Fibroblast of the conjunctiva (primary cell): Measurements from ENCODE around the gene TRIB2.

Source experiments
- DNase-seq: peaks from one replicate; pipeline ENCODE4 v3.0.0-alpha.2; 2010; ENCODE audit warnings: low read depth

The TRIB2 gene

DNA sequence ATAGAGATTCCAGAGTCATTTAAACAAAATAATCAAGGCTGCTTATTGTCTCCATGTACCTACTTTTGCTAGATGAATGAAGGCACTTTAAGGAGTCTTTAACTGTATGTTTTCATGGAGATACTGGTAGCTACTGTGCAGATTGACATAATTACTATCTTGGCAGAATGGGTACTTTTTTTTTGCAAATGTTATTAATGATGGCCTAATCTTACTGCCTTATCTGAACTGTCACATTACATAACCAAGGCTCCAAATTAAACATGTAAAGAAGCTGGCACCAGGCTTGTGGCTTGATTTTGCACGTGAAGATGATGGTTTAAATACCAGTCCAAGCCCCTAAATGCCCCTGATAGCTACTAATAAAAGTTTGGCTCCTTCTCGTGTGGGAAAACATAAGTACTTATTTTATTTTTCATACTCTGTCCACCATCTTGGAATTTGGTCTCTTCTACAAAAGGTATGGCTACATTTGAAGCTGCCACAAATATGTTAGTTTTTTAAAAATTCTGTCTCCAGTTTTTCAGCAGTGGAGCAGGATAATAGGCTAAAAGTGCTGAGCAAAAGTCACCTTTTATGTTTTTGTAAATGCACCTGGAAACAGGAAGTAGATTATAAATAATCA lies 4.1 kb downstream of the TRIB2 start:
- no peak for DNase-seq

DNA sequence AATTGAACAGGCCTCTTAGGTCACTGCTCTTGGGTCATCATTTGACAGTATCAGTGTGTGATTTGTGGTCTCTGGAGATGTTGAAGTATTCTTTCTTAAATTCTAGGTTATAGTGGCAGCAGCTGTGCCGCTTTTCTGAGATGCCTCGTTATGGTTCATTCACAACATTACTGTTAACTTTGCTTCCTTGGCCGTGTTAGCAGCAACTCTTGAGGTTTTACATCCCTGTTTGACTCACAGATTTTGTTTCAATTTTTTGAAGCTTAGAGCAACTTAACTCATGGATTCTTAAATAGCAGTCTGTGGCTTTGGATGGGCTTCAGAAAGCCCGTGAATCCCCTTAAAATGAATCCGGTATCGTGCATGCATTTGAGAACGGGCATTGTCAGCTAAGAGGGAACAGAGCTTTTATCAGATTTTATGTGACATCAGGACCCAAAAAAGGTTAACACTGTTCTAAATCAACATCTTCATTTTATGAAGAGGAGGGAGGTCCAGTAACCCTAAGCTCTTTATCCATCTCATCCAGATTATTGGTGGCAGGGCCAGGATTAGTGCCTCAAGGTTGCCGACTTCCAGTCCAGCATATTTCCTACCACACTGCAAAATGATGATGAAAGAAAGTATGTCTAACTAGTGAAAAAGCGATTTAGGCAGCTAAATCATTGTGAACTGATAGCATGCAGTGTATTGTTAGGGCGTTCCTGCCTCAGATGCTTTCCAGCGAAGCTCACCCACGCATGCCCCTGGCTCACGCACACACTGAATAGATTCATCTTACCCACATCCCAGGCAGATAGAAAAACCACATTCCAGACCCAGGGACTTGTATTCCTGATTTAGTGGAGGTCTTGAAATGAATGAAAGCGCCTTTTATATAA lies 5.1 kb downstream of the TRIB2 start:
- DNase-seq: no peak

DNA sequence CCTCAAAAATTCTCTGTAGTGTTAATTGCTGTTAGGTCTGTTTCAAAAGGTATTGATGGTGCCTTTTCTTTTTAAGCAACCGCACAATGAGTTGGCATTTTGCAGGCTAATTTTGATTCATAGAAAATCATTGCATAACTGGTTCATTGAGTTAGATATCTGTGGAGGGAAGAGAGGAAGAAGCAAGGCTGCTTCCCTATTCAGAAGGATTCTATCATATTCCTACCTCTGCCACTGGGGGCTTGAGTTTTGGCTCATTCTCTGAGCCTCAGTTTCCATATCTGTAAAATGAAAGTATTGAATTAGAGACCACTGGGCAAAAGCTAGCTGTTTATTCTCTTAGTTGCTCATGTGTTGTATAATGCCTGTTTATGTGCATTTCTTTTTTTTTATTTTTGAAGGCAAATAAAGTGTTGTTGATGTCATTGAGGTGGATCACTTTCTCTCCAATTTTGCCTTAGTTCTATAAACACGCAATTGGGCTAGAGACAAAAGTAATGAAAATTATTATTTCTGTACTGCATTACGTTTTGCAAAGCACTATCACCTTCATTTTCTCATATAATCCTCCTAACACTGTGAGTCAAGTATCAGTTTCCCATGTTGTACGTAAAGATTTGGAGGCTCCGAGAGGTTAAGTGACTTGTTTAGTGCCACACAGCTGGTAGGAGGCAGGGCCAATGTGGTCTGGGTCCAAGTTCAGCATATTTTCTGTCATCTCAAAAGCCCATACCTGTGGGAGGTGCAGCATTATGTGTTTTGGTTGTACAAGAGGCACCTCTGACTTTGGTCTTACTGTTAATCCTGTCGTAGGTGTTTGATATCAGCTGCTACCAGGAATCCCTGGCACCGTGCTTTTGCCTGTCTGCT lies 5.9 kb downstream of the TRIB2 start:
- no peak for DNase-seq

DNA sequence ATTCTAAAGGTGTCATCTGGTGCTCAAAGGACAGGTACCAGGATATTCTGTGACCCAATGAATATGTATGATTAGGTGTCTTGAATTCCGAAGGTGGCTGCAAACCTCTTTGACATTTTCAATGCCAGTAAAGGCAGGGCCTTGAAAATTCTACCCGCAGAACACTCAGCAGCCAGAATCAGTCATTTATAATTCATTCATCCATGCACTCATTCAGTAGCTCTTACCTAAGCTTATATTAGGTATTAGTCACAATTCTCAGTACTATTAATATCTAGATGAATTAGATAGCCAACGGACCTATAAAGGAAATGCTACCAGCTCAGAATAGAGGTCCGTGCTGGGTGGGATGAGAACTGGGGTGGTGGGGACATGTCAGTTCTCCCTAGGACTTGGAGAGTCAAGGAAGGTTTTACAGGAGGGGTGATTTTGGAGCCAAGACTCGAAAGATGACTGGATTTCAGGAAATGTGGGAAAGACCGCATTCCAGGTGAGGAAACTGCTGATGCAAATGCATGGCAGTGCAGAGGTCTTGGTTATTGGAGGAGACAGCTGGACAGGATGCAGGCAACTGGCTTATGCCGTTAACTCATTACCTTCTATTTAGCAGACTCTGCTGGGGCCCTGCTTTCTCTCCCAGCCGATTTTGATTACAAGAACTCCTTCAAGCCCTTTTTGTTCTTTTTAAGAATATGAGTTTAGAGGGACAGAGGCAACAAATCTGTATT lies 7.2 kb downstream of the TRIB2 start:
- DNase-seq: no peak

DNA sequence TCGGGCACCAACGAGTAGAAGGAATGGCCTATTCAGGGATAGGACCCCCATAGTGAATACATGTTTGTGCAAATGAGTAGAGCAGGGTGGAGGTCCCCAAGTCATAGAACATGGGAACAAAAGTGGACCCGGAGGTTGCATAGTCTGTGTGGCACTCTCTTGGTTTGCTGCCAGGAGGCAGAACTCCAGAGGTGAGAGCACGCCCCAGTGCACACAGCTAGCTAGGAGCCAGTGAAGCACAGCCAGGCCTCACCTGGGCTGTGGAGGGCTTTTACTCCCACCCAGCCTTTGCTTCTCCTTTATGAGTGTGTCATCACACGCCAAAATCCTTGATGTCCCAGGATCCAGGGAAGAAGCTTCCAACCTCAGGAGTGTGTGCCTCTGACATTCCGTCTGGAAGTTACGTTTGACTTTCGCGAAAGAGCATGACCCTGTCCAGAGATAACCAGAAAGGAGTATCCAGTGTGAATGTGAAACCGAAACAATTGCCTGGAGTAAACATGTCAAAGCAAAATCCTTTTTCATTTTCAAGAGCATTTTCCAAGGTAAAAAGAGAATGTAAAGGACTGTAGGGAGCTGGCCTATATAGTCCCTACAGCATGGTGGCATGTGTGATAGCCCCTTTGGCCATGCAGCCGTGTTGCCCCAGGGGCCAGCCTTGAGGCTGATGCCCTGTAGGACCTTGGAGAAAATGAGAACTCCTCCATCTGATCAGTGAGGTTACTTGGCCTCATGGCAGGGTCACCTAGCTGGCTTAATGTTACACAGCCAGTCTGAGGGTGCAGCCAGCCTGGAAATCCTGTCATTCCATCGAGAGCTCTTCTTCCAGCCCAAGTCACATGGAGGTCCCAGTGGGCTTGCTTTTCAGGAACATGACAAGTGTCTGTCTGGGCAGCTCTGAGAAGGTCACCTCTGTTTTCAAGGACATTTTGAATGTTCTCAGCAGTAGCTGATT lies 8.8 kb downstream of the TRIB2 start:
- DNase-seq: no peak

DNA sequence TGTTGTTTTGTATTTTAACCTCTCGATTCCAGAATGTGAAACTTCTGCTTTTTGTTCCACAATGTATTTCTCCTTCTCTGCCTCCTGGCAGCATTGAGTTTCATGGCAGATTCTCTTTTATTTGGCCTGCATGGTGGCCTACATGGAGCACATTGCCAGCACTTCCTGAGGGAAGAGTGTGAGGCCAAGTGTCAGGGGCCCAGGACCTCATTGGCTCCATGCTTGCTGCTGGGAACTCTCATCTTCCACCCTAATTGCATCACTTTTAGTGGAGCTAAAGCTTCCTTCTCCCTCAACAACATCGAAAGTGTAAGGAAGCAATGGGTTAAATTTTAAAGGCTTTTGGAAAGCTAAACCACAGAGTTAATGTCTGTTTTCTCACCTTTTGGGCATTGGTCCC lies 9.5 kb downstream of the TRIB2 start:
- no peak for DNase-seq

DNA sequence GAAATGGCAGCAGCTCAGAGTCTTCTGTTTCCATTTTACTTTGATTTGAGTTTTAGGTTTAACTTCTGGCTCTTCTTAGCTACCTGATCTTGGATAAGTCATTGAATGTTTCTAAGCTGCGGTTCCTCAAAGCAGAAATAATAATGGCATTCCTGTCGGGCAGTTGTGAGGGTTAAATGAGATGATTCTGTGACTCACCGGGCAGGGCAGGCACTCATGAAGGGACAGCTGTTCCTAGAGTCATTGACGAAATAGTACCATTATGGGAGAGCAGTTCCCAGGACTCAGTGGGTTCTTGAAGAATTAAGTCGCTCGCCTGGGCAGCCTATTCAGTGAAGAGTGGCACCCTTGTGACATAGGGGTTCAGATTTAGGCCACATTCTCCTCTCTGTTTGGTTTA lies 10.3 kb downstream of the TRIB2 start:
- DNase-seq: no peak

DNA sequence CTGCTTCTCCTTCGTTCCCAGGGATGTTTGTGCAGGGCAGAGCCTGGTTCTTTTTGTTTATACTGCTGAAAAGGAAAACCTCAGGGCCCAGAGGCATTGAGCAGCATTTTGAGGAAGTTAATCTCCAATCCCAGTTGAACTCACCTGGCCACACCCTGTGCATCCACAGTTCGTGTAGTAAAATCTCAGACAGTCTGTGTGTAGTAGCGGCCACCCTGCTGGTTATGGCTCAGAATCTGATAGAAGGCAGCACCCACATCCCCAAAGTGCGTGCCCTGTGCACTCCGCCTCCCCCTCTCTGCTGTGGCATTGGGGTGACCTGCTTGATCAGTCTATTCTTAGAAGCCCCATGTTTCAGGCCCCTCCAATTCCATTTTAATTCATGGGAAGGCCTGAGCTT lies 10.9 kb downstream of the TRIB2 start:
- DNase-seq: no peak

DNA sequence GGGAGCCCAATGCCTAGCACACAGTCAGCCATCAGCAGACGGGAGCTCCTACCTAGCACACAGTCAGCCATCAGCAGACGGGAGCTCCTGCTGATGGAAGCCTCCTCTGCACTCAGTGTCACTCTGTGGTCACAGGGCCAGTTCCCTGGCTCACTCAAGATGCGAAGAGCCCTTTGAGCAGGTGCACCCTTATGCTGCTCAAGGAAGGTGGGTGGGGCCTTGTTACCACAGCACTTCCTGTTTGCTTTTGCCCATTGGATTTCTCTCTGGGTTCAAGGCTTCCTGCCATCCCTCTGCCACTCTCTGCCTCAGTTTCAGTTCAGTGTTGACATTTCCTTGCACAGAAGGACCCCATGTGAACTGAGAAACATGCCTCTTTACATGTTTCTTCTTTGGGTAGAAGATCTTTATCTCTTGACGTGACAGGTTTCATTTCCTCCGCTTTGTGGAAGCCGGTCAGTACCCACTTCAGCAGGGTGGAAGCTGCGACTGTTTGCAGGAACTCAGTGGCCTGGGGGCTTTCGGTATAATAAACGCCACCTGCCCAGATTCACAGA lies 11.6 kb downstream of the TRIB2 start:
- DNase-seq: no peak

DNA sequence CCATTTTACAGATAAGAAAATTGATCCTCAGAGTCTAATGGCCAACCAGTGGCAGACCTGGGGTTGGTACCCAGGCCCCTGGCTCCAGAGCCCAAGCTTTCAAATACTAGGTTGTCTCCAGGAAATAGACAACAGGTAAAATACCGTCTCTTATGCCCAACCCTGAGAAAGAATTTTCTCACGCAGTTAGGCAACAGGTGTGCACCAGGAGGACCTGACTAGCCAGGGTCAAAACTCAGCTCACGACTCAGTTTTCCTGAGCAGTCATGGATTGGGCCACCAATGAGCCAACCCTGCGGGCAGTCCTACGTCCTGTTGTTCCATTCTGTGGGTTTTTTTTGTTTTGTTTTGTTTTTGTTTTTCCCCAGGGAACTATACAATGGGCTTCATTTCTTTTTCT lies 13.5 kb downstream of the TRIB2 start:
- no peak for DNase-seq

DNA sequence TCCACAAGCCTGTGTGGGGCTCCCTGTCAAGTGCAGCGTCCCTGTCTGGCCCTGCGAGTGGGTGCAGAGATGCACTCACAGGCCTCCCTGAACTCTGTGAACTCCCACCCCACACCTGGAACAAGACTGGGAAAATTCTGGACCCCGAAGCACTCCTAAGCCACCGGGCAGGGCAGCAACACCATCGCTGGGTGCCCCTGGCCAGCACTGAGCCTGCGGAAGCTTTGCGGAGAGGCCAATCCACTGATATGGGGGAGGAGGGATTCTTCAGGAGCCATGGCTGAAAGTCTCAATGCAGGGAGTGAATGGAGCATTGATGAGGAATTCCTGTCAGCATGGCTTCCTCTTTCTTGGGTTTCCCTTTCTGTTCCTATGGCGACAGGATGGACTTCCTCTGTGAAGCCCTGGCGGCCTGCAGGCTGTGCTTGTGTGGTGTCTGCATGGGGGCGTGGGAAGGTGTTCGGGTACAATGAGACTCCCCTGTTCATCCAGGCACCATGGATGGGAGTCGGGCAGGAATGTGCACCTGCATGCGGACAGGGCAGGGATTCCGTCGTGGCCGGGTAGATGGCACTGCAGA lies 15.1 kb downstream of the TRIB2 start:
- no peak for DNase-seq

DNA sequence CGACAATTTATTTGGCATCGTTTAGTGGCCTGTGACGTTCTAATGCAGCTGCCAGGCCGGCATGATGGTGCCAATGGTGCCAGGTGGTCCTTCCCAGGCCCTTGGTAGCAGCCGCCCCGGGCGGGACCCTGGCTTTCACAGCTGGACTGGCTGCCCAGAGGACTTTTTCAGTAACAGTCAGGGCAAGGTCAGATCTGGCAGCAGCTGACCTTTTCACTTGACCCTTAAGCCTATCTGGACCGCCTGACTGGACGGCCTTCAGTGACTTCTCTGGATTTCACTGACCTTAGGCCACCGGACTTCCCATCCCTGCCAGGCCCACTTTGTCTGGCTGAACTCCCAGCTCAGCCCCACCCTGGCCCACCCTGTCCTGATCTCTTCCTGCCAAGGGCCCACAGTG lies 15.9 kb downstream of the TRIB2 start:
- DNase-seq: no peak

DNA sequence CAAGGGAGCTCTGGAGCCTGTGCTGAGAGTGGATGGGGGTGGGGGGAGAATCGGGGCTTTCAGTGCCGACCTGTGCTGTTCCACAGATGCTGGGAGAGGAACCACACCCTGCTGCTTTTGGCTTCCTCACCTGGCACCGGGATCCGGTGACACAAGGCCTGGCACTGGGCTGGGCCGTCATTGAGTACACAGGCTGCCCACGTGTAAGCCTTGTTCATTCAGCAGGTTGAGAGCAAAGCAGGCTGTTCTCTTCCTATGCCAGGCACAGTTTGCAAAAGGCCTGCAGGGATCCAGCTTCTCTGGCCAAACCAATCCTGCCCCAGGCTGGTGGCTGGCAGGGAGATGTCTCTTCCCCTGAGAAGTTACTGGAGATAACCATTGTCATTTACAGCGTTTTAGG lies 17.1 kb downstream of the TRIB2 start:
- no peak for DNase-seq

DNA sequence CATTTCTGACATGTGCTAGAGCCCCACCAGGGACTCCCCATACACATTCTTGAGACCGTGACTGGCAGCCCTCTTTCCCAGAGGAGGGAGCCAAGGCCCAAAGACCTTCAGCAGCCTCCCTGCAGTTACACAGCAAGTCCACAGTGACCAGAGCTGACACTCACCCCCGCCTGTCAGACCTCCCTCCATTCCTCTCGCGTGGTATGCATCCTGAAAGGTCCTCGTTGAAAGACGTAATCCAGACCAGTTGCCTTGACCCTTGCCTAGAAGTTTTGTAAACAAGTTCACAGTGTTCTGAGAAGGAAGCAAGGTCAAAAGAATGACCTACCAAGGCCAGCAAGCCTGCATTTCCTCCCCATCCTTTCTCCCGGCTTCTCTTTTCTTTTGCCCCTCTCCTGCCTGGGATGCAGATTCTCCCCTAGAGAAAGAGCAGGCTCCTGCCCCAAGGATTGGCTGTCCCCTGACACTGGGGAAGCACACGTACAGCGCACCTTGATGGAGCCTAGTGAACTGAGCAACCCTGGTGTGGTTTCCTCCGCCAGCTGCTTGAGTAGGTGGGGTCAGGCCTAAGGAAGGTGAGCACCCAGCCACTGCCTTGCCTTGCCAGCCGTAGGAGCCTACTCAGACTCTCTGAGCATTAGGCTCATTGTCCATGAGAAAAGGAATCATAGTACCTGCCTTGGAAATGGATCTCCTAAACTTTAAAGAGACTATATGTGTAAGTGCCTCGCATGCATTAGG lies 18.3 kb downstream of the TRIB2 start:
- no peak for DNase-seq

DNA sequence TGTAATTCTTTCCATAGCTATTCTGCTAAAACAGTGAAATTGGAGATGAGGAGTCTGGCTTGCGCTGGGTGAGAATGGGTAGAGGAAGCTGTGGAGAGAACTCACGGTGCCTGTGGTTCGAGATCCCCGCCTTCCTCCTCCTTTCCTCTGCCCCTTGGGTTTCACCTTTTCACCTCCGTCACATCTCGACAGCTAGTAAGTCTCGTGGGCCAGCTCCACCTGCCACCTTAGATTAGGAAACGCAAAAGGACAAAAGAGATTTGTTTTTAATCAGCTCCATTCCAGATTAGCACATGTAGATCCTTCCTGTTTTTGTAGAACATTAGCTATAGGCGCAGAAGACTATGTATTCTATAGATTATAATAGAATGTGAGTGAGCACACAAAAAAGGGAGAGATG lies 20.6 kb downstream of the TRIB2 start:
- no peak for DNase-seq

DNA sequence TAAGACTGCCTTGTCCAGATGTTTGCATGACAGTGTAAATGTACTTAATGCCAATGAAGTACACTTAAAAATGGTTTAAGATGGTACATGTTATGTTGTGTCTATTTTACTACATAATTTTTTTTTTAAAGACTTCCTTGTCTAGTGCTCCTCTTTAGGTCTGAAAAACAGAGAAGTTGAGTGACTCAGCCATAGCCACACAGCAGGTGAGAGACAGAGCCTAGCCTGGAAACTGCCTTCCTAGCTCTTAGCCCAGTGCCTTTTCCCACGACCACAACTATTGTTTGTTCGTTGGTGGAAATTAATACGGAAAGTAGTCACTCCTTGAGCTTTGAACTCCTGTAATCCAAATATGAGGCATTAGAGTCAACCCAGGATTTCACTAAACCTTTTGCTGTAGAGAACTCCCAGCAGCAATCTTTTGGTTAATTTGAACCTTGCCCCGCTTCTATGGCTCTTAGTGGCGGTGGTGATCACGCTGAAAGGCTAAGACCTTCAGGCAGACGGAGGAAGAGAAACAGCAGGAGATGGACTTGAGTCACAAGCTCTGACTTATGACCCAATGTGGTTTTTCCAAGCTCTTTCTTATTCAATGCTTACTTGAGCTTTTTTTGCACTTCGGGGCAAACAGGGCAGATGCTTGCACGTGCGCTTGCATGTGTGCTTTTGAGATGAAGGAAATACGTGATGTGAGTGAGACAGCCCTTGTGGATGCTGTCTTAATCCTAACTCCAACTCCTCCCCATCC lies 21.2 kb downstream of the TRIB2 start:
- peak; percentile 43 for DNase-seq

DNA sequence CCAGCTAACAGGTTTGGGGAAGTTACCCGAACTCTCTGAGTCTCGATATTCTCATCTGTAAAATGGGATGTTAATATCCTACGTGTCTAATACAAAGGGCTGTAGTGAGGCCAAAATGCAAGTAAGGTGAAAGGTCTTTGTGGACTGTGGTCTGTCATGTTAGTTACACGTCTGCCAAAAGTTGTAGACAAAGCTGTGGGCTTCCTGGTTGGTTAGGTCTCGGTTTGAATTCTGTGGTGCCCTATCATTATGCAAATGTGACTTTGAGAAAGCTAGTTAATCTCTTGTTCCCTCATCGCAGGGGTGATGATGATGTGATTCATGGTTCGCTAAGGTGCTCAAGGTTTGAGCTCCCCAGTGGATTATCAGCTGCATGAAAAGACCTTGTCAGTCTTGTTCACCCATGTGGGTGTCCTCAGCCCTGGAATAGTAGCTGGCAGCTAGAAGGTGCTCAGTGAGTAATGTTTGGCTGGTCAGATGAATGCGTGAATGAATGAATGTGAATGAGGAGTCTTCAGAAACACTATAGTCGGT lies 23.1 kb downstream of the TRIB2 start:
- DNase-seq: no peak

DNA sequence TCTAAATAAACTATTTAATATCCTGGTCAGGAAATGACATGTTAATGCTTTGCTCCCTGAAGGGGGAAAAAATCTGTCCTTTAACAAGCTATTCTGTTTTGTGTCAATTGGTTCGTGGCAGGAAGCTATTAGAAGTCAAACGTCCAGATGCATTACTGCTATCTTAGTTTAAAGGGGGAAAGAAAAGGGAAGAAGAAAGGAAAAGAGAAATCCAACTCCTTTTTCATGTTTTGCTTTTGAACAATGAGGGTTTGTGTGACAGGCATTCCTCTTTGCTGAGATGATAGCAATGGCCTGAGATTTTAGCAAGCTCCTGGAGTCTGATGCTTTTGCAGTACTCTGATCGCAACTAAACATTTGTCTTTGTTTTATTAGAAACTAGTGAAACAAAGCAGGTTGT lies 24.6 kb downstream of the TRIB2 start:
- no peak for DNase-seq

DNA sequence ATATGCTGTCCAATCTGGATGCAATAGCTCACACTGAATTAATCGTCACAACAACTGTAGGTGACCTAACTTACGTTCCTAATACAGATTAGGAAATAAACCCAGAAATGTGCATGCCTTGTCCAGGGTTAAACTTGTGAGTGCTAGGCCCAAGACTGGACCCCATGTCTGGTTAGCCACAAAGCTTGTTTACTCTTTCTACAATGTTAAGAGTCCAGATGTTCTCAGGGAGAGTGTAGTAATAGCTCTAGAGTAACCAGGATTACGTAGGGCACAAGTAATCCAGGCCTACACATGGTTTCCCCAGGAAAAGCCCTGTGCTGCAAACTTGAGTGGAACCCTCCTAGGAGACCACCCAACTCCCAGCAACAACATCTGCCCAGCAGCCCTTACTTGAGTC lies 26.2 kb downstream of the TRIB2 start:
- no peak for DNase-seq
